AG08396 (cell line): ENCODE results near the gene DENND5A.
"Not testable (repeated sequence)": the region's sequence is repeated elsewhere in the genome, so short reads cannot be mapped to it uniquely, and the experiment has no call there.

Experiments used
- DNase-seq: peaks from one replicate; pipeline ENCODE4 v3.0.0; 2012; ENCODE audit warnings: low spot score, mixed read lengths

The DENND5A gene

GRCh38 chr11:9210922-9211320 lies 54.2 kb downstream of the DENND5A start:
- peak; percentile 19 for DNase-seq

- no peak for DNase-seq
Observed at GRCh38 chr11:9210224-9210921, 54.8 kb downstream of the DENND5A start.

GRCh38 chr11:9209604-9210003 lies 55.5 kb downstream of the DENND5A start:
- not testable (repeated sequence) for DNase-seq

- DNase-seq = no peak
Observed at GRCh38 chr11:9208726-9209501, 56.2 kb downstream of the DENND5A start.

- DNase-seq = no peak
Observed at GRCh38 chr11:9207229-9207628, 57.9 kb downstream of the DENND5A start.

GRCh38 chr11:9206496-9206895 lies 58.7 kb downstream of the DENND5A start:
- DNase-seq = peak; percentile 61

GRCh38 chr11:9203691-9204311 lies 61.3 kb downstream of the DENND5A start:
- DNase-seq = no peak

- no peak for DNase-seq
Observed at GRCh38 chr11:9201372-9202162, 63.6 kb downstream of the DENND5A start.

GRCh38 chr11:9200471-9200870 lies 64.7 kb downstream of the DENND5A start:
- no peak for DNase-seq

GRCh38 chr11:9193316-9193715 lies 71.8 kb downstream of the DENND5A start:
- no peak for DNase-seq

GRCh38 chr11:9192561-9192960 lies 72.6 kb downstream of the DENND5A start:
- no peak for DNase-seq

- not testable (repeated sequence) for DNase-seq
Observed at GRCh38 chr11:9190326-9191016, 74.7 kb downstream of the DENND5A start.

- DNase-seq = not testable (repeated sequence)
Observed at GRCh38 chr11:9188860-9189259, 76.3 kb downstream of the DENND5A start.

GRCh38 chr11:9187616-9188015 lies 77.5 kb downstream of the DENND5A start:
- no peak for DNase-seq

- DNase-seq = no peak
Observed at GRCh38 chr11:9184516-9184915, 80.6 kb downstream of the DENND5A start.

GRCh38 chr11:9182180-9182871 lies 82.8 kb downstream of the DENND5A start:
- DNase-seq = no peak

GRCh38 chr11:9180784-9181183 lies 84.4 kb downstream of the DENND5A start:
- no peak for DNase-seq

- DNase-seq = no peak
Observed at GRCh38 chr11:9179141-9179540, 86.0 kb downstream of the DENND5A start.

- no peak for DNase-seq
Observed at GRCh38 chr11:9178716-9179115, 86.4 kb downstream of the DENND5A start.

GRCh38 chr11:9177438-9178091 lies 87.6 kb downstream of the DENND5A start:
- DNase-seq = no peak
